Natural killer cell (primary cell): ENCODE results near the gene DNAH10. TPM values are rescaled to one million over a fixed set of nuclear protein-coding genes. Genes with fewer than 3 reads are reported as not detected.

Source experiments
- ATAC-seq, 3 donors: fragments of 150-1000 bp in 2 of 3; fragments of 200-7000 bp in 1 of 3; cut with Tn5 transposase; 1 replicate in 1 of 3; 2 replicates in 2 of 3; pipeline ENCODE4 v1.10.0; 2021; ENCODE audit warnings: mild to moderate bottlenecking in 2 of 3, moderate library complexity in 2 of 3
- DNase-seq, 2 donors: peaks; one replicate each; pipeline versions ENCODE4 v3.0.0 to v3.0.0-alpha.2; 2013 to 2021; ENCODE audit warnings: mixed read lengths in 1 of 2
- H3K27ac ChIP-seq: one replicate; pipeline ENCODE4 v1.5.1; 2013; ENCODE audit warnings: mild to moderate bottlenecking, low read length
- H3K27me3 ChIP-seq: one replicate; pipeline ENCODE4 v1.6.1; 2013; ENCODE audit warnings: low read length; ENCODE audit not compliant: control insufficient read depth, insufficient read depth
- H3K36me3 ChIP-seq: one replicate; pipeline ENCODE4 v1.6.1; 2013; ENCODE audit warnings: low read length; ENCODE audit not compliant: control insufficient read depth, insufficient read depth
- H3K4me1 ChIP-seq: one replicate; pipeline ENCODE4 v1.6.1; 2013; ENCODE audit warnings: low read length; ENCODE audit not compliant: control insufficient read depth, insufficient read depth
- H3K4me3 ChIP-seq: one replicate; pipeline ENCODE4 v1.5.1; 2013; ENCODE audit warnings: low read length
- H3K9me3 ChIP-seq: one replicate; pipeline ENCODE4 v1.6.1; 2013; ENCODE audit warnings: low read length; ENCODE audit not compliant: control insufficient read depth, insufficient read depth
- H3K27ac Mint-ChIP-seq, 2 donors: one replicate each; pipeline ENCODE4 v1.8.0; 2022; ENCODE audit warnings: mild to moderate bottlenecking in 2 of 2, mixed read lengths in 2 of 2, moderate library complexity in 1 of 2
- H3K27me3 Mint-ChIP-seq, 2 donors: one replicate each; pipeline ENCODE4 v1.8.0; 2022; ENCODE audit warnings: low read depth in 2 of 2, mixed read lengths in 2 of 2
- H3K36me3 Mint-ChIP-seq: one replicate; pipeline ENCODE4 v1.8.0; 2022; ENCODE audit warnings: mixed read lengths
- H3K4me1 Mint-ChIP-seq, 2 donors: one replicate each; pipeline ENCODE4 v1.8.0; 2022; ENCODE audit warnings: mixed read lengths in 2 of 2
- H3K4me3 Mint-ChIP-seq: one replicate; pipeline ENCODE4 v1.8.0; 2022; ENCODE audit warnings: mild to moderate bottlenecking, moderate library complexity, mixed read lengths
- H3K9me3 Mint-ChIP-seq, 2 donors: one replicate each; pipeline ENCODE4 v1.8.0; 2022; ENCODE audit warnings: mixed read lengths in 2 of 2
- CTCF ChIP-seq: fragments of 200-600 bp; IDR thresholded peaks from one replicate; pipeline ENCODE4 v1.8.0; 2022; ENCODE audit warnings: antibody characterized with exemption
- WGBS: methylation state at CpG from one replicate; pipeline ENCODE4 v1.1.7; 2013; ENCODE audit warnings: missing lambda C conversion rate; ENCODE audit not compliant: insufficient coverage; 5-methylcytosine and 5-hydroxymethylcytosine counted together
- intact Hi-C: fragments of 100-400 bp; cut with micrococcal nuclease; formaldehyde crosslinking; loops from one replicate; pipeline ENCODE4 v1.14.2; 2022
- total RNA-seq, 4 donors: library from RNA; stranded (reverse); fragments of 120-200 nt in 1 of 4; gene quantifications; one replicate each; pipeline versions ENCODE4 v1.2.3 to v1.2.4, GENCODE V29; 2013 to 2022

DNAH10 gene
- total RNA-seq, 3 donors from 2014 or later (not counting 1 experiment from before 2014, with no cell fraction given): 0.43 to 1.7 (median 0.94) TPM

- Mint-ChIP-seq H3K27ac (no peak overlapping the region), H3K27me3 (peaks cover 0 to 4% of the 10 kb centered on the region in 2 donors), H3K4me3 (no peak overlapping the region), H3K36me3 (no peaks in the 10 kb centered on the region), H3K4me1 (no peaks in the 10 kb centered on the region), H3K9me3 (no peaks in the 10 kb centered on the region)
- intact Hi-C loops: no loop called here
- peaks cover 3% of the 10 kb centered on the region for H3K27me3 ChIP-seq
- no peaks in the 10 kb centered on the region for H3K9me3 ChIP-seq
- 79% methylated on average over 15 of the region's 15 CpGs for WGBS
- H3K36me3 ChIP-seq: no peaks in the 10 kb centered on the region
- no peak for ATAC-seq
- no peak for DNase-seq
- no peak overlapping the region for H3K27ac ChIP-seq
- no peak overlapping the region for H3K4me3 ChIP-seq
- TF ChIP-seq CTCF: no peak
- H3K4me1 ChIP-seq: no peaks in the 10 kb centered on the region
These were observed 129.5 kb downstream of the DNAH10 start for GRCh38 chr12:123891516-123892179.

- Histone ChIP-seq H3K4me1 (no peaks in the 10 kb centered on the region), H3K36me3 (no peaks in the 10 kb centered on the region), H3K27ac (no peak overlapping the region), H3K9me3 (no peaks in the 10 kb centered on the region), H3K27me3 (peaks cover 3% of the 10 kb centered on the region), H3K4me3 (no peak overlapping the region)
- ATAC-seq (no peak), DNase-seq (no peak)
- Mint-ChIP-seq H3K27ac (no peak overlapping the region), H3K27me3 (peaks cover 0 to 4% of the 10 kb centered on the region in 2 donors), H3K4me3 (no peak overlapping the region), H3K9me3 (no peaks in the 10 kb centered on the region), H3K4me1 (no peaks in the 10 kb centered on the region), H3K36me3 (no peaks in the 10 kb centered on the region)
- no peak for TF ChIP-seq CTCF
- intact Hi-C loops: no loop called here
- 97% methylated on average over 9 of the region's 9 CpGs for WGBS
These were observed 130.1 kb downstream of the DNAH10 start for GRCh38 chr12:123892180-123892559.

GRCh38 chr12:123892853-123893252 is 130.8 kb downstream of the DNAH10 start:
- Histone ChIP-seq H3K27me3 (peaks cover 3% of the 10 kb centered on the region), H3K27ac (no peak overlapping the region), H3K36me3 (no peaks in the 10 kb centered on the region), H3K4me3 (no peak overlapping the region), H3K9me3 (no peaks in the 10 kb centered on the region), H3K4me1 (no peaks in the 10 kb centered on the region)
- peaks cover 0 to 4% of the 10 kb centered on the region in 2 donors for H3K27me3 Mint-ChIP-seq
- H3K27ac Mint-ChIP-seq: no peak overlapping the region
- no peak for DNase-seq
- intact Hi-C loops: no loop called here
- 89% methylated on average over 10 of the region's 10 CpGs for WGBS
- no peaks in the 10 kb centered on the region for H3K4me1 Mint-ChIP-seq
- no peak for TF ChIP-seq CTCF
- no peak for ATAC-seq
- no peak overlapping the region for H3K4me3 Mint-ChIP-seq
- no peaks in the 10 kb centered on the region for H3K36me3 Mint-ChIP-seq
- no peaks in the 10 kb centered on the region for H3K9me3 Mint-ChIP-seq

GRCh38 chr12:123893276-123893675 is 131.2 kb downstream of the DNAH10 start:
- Mint-ChIP-seq H3K36me3 (no peaks in the 10 kb centered on the region), H3K9me3 (no peaks in the 10 kb centered on the region), H3K27me3 (peaks cover 0 to 4% of the 10 kb centered on the region in 2 donors), H3K27ac (no peak overlapping the region), H3K4me3 (no peak overlapping the region), H3K4me1 (no peaks in the 10 kb centered on the region)
- TF ChIP-seq CTCF: no peak
- Histone ChIP-seq H3K9me3 (no peaks in the 10 kb centered on the region), H3K4me1 (no peaks in the 10 kb centered on the region), H3K4me3 (no peak overlapping the region), H3K27me3 (peaks cover 3% of the 10 kb centered on the region), H3K27ac (no peak overlapping the region), H3K36me3 (no peaks in the 10 kb centered on the region)
- no peak for DNase-seq
- ATAC-seq: no peak
- intact Hi-C loops: no loop called here
- WGBS: 87% methylated on average over 9 of the region's 9 CpGs
